Ishikawa (cell line): ENCODE measurements around the gene KRT85.
A peak's percentile ranks its signal among the peaks of the same experiment; 100 is the strongest.

Experiments
- EP300 ChIP-seq: IDR thresholded peaks from 2 replicates; pipeline ENCODE4 v1.6.1; 2012; ENCODE audit warnings: borderline replicate concordance
- RAD21 ChIP-seq: IDR thresholded peaks from 2 replicates; pipeline ENCODE4 v1.6.1; 2012; ENCODE audit warnings: low read depth
- TCF12 ChIP-seq: IDR thresholded peaks from 2 replicates; pipeline ENCODE4 v1.6.1; 2012; ENCODE audit warnings: low read depth
- YY1 ChIP-seq: IDR thresholded peaks from 2 replicates; pipeline ENCODE4 v1.6.1; 2012; ENCODE audit warnings: low read depth
- TF ChIP-seq, protein P1 (sequence below): IDR thresholded peaks from 2 replicates; pipeline ENCODE4 v1.6.1; 2012; ENCODE audit warnings: low read depth, mild to moderate bottlenecking
- TF ChIP-seq, protein P2 (sequence below): IDR thresholded peaks from 2 replicates; pipeline ENCODE4 v1.6.1; 2012

DNA sequence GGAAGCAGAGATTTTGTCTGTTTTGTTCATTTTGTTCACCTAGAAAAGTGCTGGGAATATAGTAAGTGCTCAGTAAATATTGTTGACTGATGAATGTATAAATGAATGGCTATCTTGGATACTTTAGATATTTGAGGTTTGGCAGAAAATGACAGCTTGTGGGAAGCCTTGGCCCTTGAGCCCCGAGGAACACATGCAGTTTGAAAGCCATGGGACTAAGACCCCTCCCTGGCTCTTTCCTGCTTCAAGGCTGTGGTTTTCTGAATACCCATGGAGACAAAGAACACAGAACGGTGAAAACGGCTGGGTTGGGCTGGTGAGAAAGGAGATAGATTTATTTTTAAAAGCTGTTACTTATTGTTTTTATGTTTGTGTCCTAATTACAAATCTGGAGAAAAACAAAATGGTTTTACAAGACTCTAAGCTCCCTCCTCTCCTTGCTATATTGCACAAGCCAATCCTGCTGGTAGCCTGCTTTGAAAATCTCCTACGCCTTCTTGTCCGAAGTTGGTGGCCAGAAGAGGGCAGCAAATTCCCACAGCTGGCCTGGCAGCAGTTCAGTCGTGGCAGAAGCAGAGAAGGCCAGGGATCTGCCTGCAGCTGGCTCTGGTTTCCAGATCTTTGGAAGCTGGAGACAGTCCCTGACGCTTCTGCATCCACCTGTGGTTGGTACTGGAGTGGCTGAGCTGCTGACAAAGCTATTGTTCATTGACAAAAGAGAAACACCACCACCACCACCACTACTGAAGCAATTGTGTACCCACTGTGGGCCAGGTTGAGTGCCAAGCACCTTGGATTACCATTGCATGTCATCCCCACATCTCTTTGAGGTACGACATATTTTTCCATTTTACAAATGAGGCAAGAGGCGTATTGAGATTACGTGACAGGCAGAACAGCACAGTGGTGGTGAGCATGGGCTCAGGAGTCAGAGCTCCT is 5.2 kb upstream of the KRT85 start:
- TF ChIP-seq, protein P1, sequence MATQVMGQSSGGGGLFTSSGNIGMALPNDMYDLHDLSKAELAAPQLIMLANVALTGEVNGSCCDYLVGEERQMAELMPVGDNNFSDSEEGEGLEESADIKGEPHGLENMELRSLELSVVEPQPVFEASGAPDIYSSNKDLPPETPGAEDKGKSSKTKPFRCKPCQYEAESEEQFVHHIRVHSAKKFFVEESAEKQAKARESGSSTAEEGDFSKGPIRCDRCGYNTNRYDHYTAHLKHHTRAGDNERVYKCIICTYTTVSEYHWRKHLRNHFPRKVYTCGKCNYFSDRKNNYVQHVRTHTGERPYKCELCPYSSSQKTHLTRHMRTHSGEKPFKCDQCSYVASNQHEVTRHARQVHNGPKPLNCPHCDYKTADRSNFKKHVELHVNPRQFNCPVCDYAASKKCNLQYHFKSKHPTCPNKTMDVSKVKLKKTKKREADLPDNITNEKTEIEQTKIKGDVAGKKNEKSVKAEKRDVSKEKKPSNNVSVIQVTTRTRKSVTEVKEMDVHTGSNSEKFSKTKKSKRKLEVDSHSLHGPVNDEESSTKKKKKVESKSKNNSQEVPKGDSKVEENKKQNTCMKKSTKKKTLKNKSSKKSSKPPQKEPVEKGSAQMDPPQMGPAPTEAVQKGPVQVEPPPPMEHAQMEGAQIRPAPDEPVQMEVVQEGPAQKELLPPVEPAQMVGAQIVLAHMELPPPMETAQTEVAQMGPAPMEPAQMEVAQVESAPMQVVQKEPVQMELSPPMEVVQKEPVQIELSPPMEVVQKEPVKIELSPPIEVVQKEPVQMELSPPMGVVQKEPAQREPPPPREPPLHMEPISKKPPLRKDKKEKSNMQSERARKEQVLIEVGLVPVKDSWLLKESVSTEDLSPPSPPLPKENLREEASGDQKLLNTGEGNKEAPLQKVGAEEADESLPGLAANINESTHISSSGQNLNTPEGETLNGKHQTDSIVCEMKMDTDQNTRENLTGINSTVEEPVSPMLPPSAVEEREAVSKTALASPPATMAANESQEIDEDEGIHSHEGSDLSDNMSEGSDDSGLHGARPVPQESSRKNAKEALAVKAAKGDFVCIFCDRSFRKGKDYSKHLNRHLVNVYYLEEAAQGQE: no peak
- peak; percentile 100 for TF ChIP-seq RAD21
- peak; percentile 46; the same call in 1 of the 2 replicates for TF ChIP-seq YY1
- TF ChIP-seq TCF12: peak; percentile 69; the same call in 1 of the 2 replicates
- TF ChIP-seq EP300: no peak
- TF ChIP-seq, protein P2, sequence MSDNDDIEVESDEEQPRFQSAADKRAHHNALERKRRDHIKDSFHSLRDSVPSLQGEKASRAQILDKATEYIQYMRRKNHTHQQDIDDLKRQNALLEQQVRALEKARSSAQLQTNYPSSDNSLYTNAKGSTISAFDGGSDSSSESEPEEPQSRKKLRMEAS: no peak
